HG02885 (cell line): ENCODE results near the gene PAX3.
"Not testable (repeated sequence)": the region's sequence is repeated elsewhere in the genome, so short reads cannot be mapped to it uniquely, and the experiment has no call there.

Experiments used
- ATAC-seq: cut with Tn5 transposase; IDR thresholded peaks from one replicate; pipeline ENCODE4 v1.9.1; 2021; ENCODE audit warnings: mild to moderate bottlenecking; ENCODE audit not compliant: unreplicated experiment, poor library complexity

Gene PAX3

GRCh38 chr2:222160944-222161343 lies 137.9 kb downstream of the PAX3 start:
- no peak for ATAC-seq

GRCh38 chr2:222160125-222160524 lies 138.7 kb downstream of the PAX3 start:
- no peak for ATAC-seq

- no peak for ATAC-seq
These were observed 139.6 kb downstream of the PAX3 start for GRCh38 chr2:222159221-222159620.

GRCh38 chr2:222155003-222155664 lies 143.7 kb downstream of the PAX3 start:
- not testable (repeated sequence) for ATAC-seq
